Natural killer cell (primary cell): ENCODE results near the gene INKA2. TPM values are rescaled to one million over a fixed set of nuclear protein-coding genes. Genes with fewer than 3 reads are reported as not detected.

Source experiments
- ATAC-seq, 3 donors: fragments of 150-1000 bp in 2 of 3; fragments of 200-7000 bp in 1 of 3; cut with Tn5 transposase; 1 replicate in 1 of 3; 2 replicates in 2 of 3; pipeline ENCODE4 v1.10.0; 2021; ENCODE audit warnings: mild to moderate bottlenecking in 2 of 3, moderate library complexity in 2 of 3
- DNase-seq, 2 donors: peaks; one replicate each; pipeline versions ENCODE4 v3.0.0 to v3.0.0-alpha.2; 2013 to 2021; ENCODE audit warnings: mixed read lengths in 1 of 2
- H3K27ac ChIP-seq: one replicate; pipeline ENCODE4 v1.5.1; 2013; ENCODE audit warnings: mild to moderate bottlenecking, low read length
- H3K27me3 ChIP-seq: one replicate; pipeline ENCODE4 v1.6.1; 2013; ENCODE audit warnings: low read length; ENCODE audit not compliant: control insufficient read depth, insufficient read depth
- H3K36me3 ChIP-seq: one replicate; pipeline ENCODE4 v1.6.1; 2013; ENCODE audit warnings: low read length; ENCODE audit not compliant: control insufficient read depth, insufficient read depth
- H3K4me1 ChIP-seq: one replicate; pipeline ENCODE4 v1.6.1; 2013; ENCODE audit warnings: low read length; ENCODE audit not compliant: control insufficient read depth, insufficient read depth
- H3K4me3 ChIP-seq: one replicate; pipeline ENCODE4 v1.5.1; 2013; ENCODE audit warnings: low read length
- H3K9me3 ChIP-seq: one replicate; pipeline ENCODE4 v1.6.1; 2013; ENCODE audit warnings: low read length; ENCODE audit not compliant: control insufficient read depth, insufficient read depth
- H3K27ac Mint-ChIP-seq, 2 donors: one replicate each; pipeline ENCODE4 v1.8.0; 2022; ENCODE audit warnings: mild to moderate bottlenecking in 2 of 2, mixed read lengths in 2 of 2, moderate library complexity in 1 of 2
- H3K27me3 Mint-ChIP-seq, 2 donors: one replicate each; pipeline ENCODE4 v1.8.0; 2022; ENCODE audit warnings: low read depth in 2 of 2, mixed read lengths in 2 of 2
- H3K36me3 Mint-ChIP-seq: one replicate; pipeline ENCODE4 v1.8.0; 2022; ENCODE audit warnings: mixed read lengths
- H3K4me1 Mint-ChIP-seq, 2 donors: one replicate each; pipeline ENCODE4 v1.8.0; 2022; ENCODE audit warnings: mixed read lengths in 2 of 2
- H3K4me3 Mint-ChIP-seq: one replicate; pipeline ENCODE4 v1.8.0; 2022; ENCODE audit warnings: mild to moderate bottlenecking, moderate library complexity, mixed read lengths
- H3K9me3 Mint-ChIP-seq, 2 donors: one replicate each; pipeline ENCODE4 v1.8.0; 2022; ENCODE audit warnings: mixed read lengths in 2 of 2
- CTCF ChIP-seq: fragments of 200-600 bp; IDR thresholded peaks from one replicate; pipeline ENCODE4 v1.8.0; 2022; ENCODE audit warnings: antibody characterized with exemption
- WGBS: methylation state at CpG from one replicate; pipeline ENCODE4 v1.1.7; 2013; ENCODE audit warnings: missing lambda C conversion rate; ENCODE audit not compliant: insufficient coverage; 5-methylcytosine and 5-hydroxymethylcytosine counted together
- intact Hi-C: fragments of 100-400 bp; cut with micrococcal nuclease; formaldehyde crosslinking; loops from one replicate; pipeline ENCODE4 v1.14.2; 2022
- total RNA-seq, 4 donors: library from RNA; stranded (reverse); fragments of 120-200 nt in 1 of 4; gene quantifications; one replicate each; pipeline versions ENCODE4 v1.2.3 to v1.2.4, GENCODE V29; 2013 to 2022

Gene INKA2
- total RNA-seq, 3 donors from 2014 or later (not counting 1 experiment from before 2014, with no cell fraction given) = 0.48 to 2.6 (median 1.4) TPM

- peak in 1 of 2 donors; percentile 86 for DNase-seq
- no peak overlapping the region for H3K27ac ChIP-seq
- H3K9me3 ChIP-seq = no peaks in the 10 kb centered on the region
- H3K4me3 ChIP-seq = no peak overlapping the region
- no peaks in the 10 kb centered on the region for H3K27me3 Mint-ChIP-seq
- no peaks in the 10 kb centered on the region for H3K4me1 Mint-ChIP-seq
- WGBS = 43% methylated on average over 4 of the region's 6 CpGs
- intact Hi-C loops = loop anchor here (1.0 kb wide), 2 partner anchors 54 to 261 kb away; no protein-coding TSS in a partner anchor
- ATAC-seq = peak; percentile 73 to 78 (median 78)
- H3K9me3 Mint-ChIP-seq = no peaks in the 10 kb centered on the region
- peaks cover 28% of the 10 kb centered on the region for H3K36me3 Mint-ChIP-seq
- no peak overlapping the region for H3K4me3 Mint-ChIP-seq
- peak; percentile 89 for TF ChIP-seq CTCF
- H3K4me1 ChIP-seq = no peaks in the 10 kb centered on the region
- no peaks in the 10 kb centered on the region for H3K27me3 ChIP-seq
- H3K27ac Mint-ChIP-seq = no peak overlapping the region
- peaks cover 43% of the 10 kb centered on the region for H3K36me3 ChIP-seq
These were observed 30.4 kb upstream of the INKA2 start for GRCh38 chr1:111769517-111770146.

- Mint-ChIP-seq H3K9me3 (no peaks in the 10 kb centered on the region), H3K27me3 (no peaks in the 10 kb centered on the region), H3K27ac (no peak overlapping the region), H3K36me3 (peaks cover 28% of the 10 kb centered on the region), H3K4me3 (no peak overlapping the region), H3K4me1 (no peaks in the 10 kb centered on the region)
- no peak for ATAC-seq
- Histone ChIP-seq H3K36me3 (peaks cover 53% of the 10 kb centered on the region), H3K4me3 (no peak overlapping the region), H3K9me3 (no peaks in the 10 kb centered on the region), H3K27me3 (no peaks in the 10 kb centered on the region), H3K4me1 (no peaks in the 10 kb centered on the region), H3K27ac (no peak overlapping the region)
- intact Hi-C loops = loop anchor here (1.0 kb wide), 2 partner anchors 53 to 260 kb away; no protein-coding TSS in a partner anchor
- DNase-seq = no peak
- TF ChIP-seq CTCF = no peak
These were observed 29.4 kb upstream of the INKA2 start for GRCh38 chr1:111768625-111769024.

GRCh38 chr1:111768023-111768422, 28.8 kb upstream of the INKA2 start:
- Mint-ChIP-seq H3K27ac (no peak overlapping the region), H3K27me3 (no peaks in the 10 kb centered on the region), H3K9me3 (no peaks in the 10 kb centered on the region), H3K36me3 (peaks cover 31% of the 10 kb centered on the region), H3K4me1 (no peaks in the 10 kb centered on the region), H3K4me3 (no peak overlapping the region)
- H3K4me3 ChIP-seq = no peak overlapping the region
- ATAC-seq (no peak), DNase-seq (no peak)
- peaks cover 57% of the 10 kb centered on the region for H3K36me3 ChIP-seq
- H3K27me3 ChIP-seq = no peaks in the 10 kb centered on the region
- no peaks in the 10 kb centered on the region for H3K4me1 ChIP-seq
- H3K27ac ChIP-seq = no peak overlapping the region
- H3K9me3 ChIP-seq = no peaks in the 10 kb centered on the region
- no peak for TF ChIP-seq CTCF
- intact Hi-C loops = no loop called here

- ATAC-seq (no peak), DNase-seq (no peak)
- no peaks in the 10 kb centered on the region for H3K27me3 ChIP-seq
- Mint-ChIP-seq H3K27me3 (no peaks in the 10 kb centered on the region), H3K4me1 (peaks cover 0 to 8% of the 10 kb centered on the region in 2 donors), H3K9me3 (no peaks in the 10 kb centered on the region), H3K4me3 (no peak overlapping the region), H3K36me3 (peaks cover 35% of the 10 kb centered on the region), H3K27ac (no peak overlapping the region)
- H3K9me3 ChIP-seq = no peaks in the 10 kb centered on the region
- H3K4me1 ChIP-seq = no peaks in the 10 kb centered on the region
- no peak overlapping the region for H3K4me3 ChIP-seq
- intact Hi-C loops = no loop called here
- peaks cover 79% of the 10 kb centered on the region for H3K36me3 ChIP-seq
- TF ChIP-seq CTCF = no peak
- no peak overlapping the region for H3K27ac ChIP-seq
- WGBS = 100% methylated on average over 1 of the region's 2 CpGs
These were observed 23.1 kb upstream of the INKA2 start for GRCh38 chr1:111762332-111762731.
